GM18867 (cell line): Measurements from ENCODE around the gene CLK2.
"Not testable (repeated sequence)": the region's sequence is repeated elsewhere in the genome, so short reads cannot be mapped to it uniquely, and the experiment has no call there.

Experiments used
- ATAC-seq: cut with Tn5 transposase; IDR thresholded peaks from one replicate; pipeline ENCODE4 v1.9.1; 2021; ENCODE audit warnings: mild to moderate bottlenecking, moderate library complexity; ENCODE audit not compliant: unreplicated experiment

Gene CLK2

GRCh38 chr1:155269381-155269780 lies 3.9 kb downstream of the CLK2 start:
- ATAC-seq = no peak

DNA sequence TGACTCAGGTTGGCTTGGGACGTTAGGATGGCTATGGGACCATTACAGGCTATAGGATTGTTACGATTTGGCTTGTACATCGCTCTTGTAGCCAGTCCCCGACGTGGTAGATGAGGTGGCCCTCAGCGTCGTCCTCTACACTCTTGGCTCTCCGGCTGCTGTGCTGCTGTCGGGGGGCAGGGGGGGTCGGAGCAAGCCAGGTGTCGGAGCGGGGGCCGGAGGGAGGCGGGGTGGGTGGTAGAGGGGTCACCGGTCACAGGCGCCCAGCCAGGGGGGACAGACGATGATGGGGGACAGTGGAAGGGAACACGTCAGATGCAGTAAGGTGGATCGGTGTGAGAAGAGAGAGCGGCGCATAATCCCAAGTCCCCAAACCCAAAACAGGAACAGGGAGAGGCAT lies 4.7 kb downstream of the CLK2 start:
- ATAC-seq = no peak

- ATAC-seq = no peak
Measured at GRCh38 chr1:155267373-155267772, 5.9 kb downstream of the CLK2 start.

DNA sequence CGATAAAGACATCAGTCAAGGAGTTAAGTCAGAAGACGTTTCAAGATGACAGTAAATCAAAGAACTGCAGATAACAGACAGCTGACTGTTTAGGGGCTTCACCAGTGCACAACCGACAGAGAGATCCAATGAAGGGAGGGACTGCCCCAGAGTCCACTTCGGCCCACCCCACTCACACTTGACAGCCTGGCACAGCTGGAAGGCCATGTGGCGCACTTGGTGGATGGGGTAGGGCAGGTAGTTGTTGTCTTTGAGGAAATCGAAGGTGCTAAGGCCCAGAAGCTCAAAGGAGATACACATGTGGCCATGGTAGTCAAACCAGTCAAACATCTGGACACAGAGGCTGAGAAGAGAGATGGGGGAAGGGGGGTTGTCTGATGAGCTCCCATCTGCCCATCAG lies 6.8 kb downstream of the CLK2 start:
- ATAC-seq = no peak

DNA sequence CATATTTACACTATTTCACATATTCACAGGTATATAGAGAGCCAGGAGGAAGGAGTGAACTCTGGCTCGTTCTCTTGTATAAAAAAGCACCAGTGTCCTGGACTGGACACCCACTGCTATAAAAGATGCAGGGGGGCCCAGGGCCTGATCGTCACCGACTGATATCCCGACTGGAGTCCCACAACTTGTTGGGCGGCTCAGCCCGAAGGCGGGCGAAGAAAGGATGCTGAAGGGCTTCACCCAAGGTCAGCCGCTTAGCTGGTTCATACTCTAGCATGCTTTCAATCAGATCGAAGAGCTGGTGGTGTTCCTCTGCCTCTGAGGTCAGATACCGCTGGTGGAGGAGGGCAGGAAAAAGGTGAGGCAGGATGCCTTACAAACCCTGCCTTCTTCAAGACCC lies 10.2 kb downstream of the CLK2 start:
- no peak for ATAC-seq

GRCh38 chr1:155261852-155262673 lies 11.2 kb downstream of the CLK2 start, which contains the start of gene SCAMP3:
TSS of gene SCAMP3 (minus strand) at chr1:155262360. CDS start at chr1:155262151, 209 bp downstream.
- peak; percentile 88 for ATAC-seq

DNA sequence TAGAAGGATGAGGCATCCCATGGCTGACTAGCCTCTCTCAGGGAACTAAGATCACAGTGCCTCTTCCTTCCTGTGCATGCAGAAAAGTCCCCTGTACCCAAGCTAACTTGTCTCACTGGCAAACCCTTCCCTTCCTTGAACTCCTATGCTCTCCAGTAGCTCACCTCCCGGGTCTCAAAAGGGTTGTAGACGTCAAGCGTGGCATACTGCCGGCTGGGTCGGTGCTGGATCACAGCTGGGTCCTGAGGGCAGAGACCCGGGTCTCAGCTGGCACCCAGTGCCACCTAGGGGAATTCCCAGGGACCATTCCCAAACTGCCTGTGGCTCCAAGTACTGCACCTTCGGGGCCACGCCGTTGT lies 11.8 kb downstream of the CLK2 start:
- ATAC-seq = peak; percentile 6

- no peak for ATAC-seq
Measured at GRCh38 chr1:155260276-155260675, 13.0 kb downstream of the CLK2 start.

DNA sequence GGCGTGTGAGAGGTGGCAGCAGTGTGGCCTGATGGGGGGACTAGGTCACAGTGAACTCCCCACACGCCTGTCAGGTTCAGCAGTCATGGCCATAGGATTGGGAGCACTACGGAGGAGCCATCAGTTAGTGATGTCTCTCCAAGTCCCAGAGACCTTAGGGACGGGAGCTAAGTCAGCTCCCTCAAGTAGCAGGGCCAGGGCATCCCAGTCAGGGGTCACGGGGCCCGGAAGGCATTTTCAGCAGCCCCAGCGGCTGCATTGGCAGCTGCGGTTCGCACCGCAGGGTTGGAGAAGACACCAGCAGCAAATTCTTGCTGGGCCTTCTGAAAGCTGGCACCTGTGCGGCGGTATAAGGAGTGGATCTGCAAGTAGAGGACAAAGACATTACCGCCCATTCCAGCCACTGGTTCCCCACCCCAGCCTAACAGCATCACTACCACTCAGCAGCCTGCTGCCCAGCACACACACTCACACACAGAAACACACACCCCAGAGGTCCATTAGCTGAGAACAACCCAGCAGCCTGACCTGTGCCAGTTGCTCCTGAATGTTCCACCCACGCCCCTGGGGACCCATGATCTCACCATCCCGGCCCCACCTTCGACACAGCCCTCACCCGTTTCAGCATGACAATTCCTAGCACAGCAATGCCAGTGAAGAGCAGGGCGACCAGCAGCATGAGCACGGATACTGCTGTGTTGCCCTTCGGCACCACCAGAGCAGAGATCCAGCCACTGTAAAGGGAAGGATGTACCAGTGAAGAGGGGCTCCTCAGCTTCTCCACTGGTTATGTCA lies 17.0 kb downstream of the CLK2 start:
- ATAC-seq = no peak

DNA sequence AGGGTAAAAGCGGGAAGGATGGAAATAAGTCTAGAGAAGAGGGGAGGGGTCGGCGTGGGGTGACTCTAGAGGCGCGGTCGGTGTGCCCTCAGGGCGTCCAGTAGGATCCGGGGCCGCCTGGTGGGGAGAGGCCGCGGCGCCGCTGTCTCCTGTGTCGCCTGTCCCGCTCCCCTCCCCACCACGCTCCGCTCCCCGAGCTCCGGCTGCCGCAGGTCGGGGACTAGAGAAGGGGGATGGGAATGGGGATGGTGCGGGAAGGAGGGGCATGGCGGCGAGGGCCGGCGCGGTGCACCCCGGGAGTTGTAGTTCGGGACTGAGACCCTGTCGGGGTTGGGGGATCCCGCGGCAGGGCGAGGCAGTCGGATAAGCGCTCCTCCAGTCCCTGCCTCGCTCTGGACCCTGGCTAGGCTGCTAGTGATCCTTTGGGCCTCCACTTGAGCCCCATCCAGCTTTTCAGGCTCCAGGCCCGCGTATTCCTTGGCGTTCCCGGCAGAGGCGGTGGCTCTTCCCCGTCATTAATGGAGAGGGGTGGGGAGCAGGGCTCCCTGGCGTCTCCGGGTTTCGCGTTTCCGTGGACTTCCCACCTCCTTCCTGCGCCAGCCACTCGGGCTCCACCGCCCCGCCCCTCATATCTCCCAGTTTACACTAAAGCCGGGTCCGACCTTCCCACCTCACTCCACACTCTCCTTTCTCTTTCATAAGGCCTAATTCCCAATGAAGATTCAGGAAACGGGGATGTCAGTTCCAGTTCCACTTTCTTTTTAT lies 17.9 kb downstream of the CLK2 start, which contains the start of gene ENTREP3:
ENTREP3 (minus strand) TSS at position 241 of the 765 bp plus-strand sequence. CDS start 606 bp downstream, outside the sequence.
- peak; percentile 43 for ATAC-seq

- ATAC-seq = no peak
Measured at GRCh38 chr1:155254714-155255242, 18.5 kb downstream of the CLK2 start.

DNA sequence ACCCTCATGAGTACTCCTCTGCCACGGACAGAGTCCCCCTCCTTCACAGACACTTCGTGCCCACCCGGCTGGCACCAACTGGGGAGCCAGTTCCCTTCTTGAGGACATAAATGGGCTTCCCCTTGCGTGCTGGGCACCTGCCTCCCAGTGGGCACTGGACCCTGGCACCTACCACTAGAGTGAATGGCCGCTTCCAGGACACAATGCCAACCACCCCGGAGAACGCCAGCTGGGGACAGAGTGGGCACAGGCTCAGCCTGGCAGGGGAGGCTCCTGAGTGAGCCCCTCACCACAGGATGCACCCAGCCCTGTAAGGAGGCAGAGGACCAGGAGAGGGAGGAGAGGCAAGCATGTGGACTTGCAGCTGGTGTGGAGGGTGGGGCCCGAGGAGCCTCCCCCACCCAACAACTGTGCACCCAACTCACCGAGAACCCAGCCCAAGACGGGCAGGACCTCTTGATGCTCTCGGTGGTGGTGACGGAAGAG lies 19.0 kb downstream of the CLK2 start:
- ATAC-seq = no peak

- ATAC-seq = no peak
Measured at GRCh38 chr1:155253797-155254196, 19.5 kb downstream of the CLK2 start.

- ATAC-seq = no peak
Measured at GRCh38 chr1:155253208-155253607, 20.1 kb downstream of the CLK2 start.

DNA sequence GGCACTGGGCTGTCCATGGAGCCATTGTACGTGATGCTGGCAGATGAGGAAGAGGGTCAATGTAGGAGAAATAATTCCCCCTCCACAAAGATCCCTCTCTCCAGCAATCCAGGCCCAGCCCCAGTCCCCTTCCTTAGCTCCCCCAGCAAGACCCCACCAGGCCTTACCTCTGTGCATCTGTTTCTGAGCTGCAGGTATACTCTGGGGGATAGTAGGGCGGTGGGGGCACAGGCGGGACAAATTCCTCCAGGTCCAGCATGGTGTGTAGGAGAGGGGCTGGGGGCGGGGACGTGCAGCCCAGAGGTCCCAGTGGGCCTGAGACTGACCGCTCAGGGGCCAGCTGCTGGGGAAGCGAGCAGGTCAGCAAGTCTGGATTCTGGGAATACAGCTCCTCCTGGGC lies 21.7 kb downstream of the CLK2 start:
- ATAC-seq = no peak

DNA sequence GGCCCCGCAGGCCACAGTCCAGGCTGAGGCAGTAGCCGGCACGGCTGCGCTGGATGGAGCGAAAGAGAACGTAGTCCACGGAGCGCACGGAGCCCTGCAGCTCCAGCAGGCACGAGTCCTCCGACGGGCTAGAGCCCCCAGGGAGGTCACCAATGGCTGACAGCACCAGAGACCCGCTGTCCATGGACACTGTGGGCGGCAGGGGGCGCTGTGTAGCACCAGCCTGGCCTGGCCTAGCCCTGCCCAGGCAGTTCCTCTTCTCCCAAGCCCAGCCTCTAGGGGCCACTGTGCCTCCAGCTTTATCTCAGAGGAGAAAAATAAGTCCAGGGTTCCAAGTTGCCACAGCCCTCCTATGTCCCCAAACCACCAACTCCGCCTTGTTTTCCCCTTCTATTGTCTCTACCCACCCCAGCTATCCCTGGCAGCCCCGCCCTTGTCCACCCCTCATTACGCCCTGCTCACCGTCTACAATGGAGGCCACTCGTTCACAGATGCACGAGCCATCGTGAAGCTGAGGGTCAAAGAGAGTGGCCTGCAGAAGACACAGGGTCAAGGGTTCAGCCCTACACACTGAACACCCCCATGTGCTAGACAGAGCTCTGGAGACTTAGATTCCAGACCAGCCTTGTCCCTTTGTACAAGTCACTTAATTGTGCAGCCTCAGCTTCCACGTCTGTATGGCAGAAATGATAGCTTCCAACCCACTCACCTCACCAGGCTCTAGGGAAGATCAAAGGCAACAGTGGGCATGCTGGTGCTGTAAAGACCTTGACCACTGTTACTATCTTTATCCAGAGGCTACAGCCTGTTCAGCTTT lies 22.5 kb downstream of the CLK2 start:
- peak; percentile 74 for ATAC-seq

DNA sequence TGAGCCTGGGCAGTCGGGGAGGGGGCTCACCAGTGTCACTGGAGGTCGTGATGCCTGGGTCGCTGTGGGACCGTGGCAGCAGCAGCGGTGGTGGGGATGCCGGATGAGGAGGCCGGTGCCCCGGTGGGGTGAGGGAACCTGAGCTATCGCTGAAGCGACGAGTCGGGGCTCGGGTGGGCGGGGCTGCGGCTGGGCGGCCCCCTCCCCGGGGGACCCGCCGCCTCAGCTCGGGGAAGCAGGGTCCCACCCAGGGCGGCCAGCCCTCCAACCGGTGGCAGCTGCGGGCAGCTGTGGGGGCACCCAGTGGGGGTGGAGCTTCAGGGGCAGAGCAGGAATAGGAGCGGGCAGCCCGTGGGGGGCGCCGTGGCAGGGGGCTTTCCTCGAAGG lies 23.1 kb downstream of the CLK2 start:
- peak; percentile 14 for ATAC-seq

DNA sequence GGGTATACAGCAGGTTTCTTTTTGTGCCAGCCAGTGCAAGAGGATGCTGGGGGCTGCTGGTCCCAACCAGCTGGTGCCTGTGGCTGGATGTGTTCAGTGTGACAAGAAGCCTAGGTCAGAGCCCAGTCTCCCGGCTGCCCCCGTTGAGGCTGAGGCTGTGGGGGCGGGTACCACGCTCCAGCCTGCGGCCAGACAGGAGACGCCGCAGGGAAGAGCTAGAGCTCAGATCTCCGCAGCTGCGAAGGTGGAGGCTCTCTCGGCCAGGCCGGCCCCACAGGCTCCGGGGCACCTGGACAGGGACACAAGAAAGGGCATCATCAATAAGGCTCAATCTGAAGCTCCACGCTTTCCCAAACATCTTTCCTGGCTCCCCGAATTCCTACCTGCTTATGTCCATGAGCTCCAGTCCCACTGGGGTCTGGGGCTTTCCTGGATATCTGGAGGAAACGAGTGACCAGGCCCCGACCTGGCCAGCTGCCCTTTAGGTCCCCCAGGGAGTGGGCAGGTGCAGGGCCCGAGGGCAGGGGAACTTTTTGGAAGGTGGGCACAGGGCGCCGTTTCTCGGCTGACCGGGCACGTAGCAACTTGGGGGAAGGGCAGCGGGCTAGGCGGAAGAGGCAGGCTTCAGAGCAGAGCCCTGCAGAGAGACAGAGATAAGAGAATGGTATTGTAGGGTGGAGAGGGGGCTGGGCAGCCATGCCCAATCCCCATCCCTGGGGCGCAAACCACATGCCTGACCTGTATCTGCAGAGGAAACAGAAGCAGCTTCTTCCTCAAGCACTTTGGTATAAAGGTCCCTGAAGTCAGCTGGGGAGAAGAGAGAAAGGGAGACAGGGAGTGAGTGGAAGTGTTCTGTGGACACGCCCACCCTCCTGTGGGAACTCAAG lies 25.4 kb downstream of the CLK2 start:
- no peak for ATAC-seq

GRCh38 chr1:155246796-155247195 lies 26.5 kb downstream of the CLK2 start:
- ATAC-seq = not testable (repeated sequence)
